Upper lobe of left lung (tissue), 4 donors: ENCODE results near the gene ZNF492.
"Not testable (repeated sequence)": the region's sequence is repeated elsewhere in the genome, so short reads cannot be mapped to it uniquely, and the experiment has no call there.

ENCODE experiments used
- EP300 ChIP-seq, 4 donors: sonication (generic); formaldehyde crosslinking; IDR thresholded peaks; one replicate each; pipeline ENCODE4 v1.5.1; 2017; ENCODE audit warnings: antibody characterized with exemption in 4 of 4, control low read depth in 2 of 4
- POLR2A ChIP-seq, 4 donors: fragments of 450-650 bp; IDR thresholded peaks; one replicate each; pipeline ENCODE4 v1.5.1; 2016 to 2017; ENCODE audit warnings: antibody characterized with exemption in 4 of 4, mild to moderate bottlenecking in 2 of 4
- POLR2AphosphoS5 ChIP-seq, 2 donors: sonication (generic); formaldehyde crosslinking; IDR thresholded peaks; one replicate each; pipeline ENCODE4 v1.5.1; 2017; ENCODE audit warnings: antibody characterized with exemption in 2 of 2
- TF ChIP-seq, protein P1 (sequence below), 6 experiments: fragments of 450-650 bp in 4 of 6; fragments of 200-600 bp in 2 of 6; sonication (generic) in 2 of 6; IDR thresholded peaks; one replicate each; pipeline ENCODE4 v1.5.1; 2016 to 2019; ENCODE audit warnings: antibody characterized with exemption in 6 of 6

- not testable (repeated sequence) for TF ChIP-seq POLR2A, POLR2AphosphoS5, EP300 (IDR thresholded peaks at IDR 0.05)
- TF ChIP-seq, protein P1, sequence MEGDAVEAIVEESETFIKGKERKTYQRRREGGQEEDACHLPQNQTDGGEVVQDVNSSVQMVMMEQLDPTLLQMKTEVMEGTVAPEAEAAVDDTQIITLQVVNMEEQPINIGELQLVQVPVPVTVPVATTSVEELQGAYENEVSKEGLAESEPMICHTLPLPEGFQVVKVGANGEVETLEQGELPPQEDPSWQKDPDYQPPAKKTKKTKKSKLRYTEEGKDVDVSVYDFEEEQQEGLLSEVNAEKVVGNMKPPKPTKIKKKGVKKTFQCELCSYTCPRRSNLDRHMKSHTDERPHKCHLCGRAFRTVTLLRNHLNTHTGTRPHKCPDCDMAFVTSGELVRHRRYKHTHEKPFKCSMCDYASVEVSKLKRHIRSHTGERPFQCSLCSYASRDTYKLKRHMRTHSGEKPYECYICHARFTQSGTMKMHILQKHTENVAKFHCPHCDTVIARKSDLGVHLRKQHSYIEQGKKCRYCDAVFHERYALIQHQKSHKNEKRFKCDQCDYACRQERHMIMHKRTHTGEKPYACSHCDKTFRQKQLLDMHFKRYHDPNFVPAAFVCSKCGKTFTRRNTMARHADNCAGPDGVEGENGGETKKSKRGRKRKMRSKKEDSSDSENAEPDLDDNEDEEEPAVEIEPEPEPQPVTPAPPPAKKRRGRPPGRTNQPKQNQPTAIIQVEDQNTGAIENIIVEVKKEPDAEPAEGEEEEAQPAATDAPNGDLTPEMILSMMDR (IDR thresholded peaks at IDR 0.05): not testable (repeated sequence)
Observed at GRCh38 chr19:22702661-22703060, 68.5 kb downstream of the ZNF492 start.
